ENCODE data around the gene ZBTB17.
A peak's percentile ranks its signal among the peaks of the same experiment; 100 is the strongest.
"Not testable (repeated sequence)": the region's sequence is repeated elsewhere in the genome, so short reads cannot be mapped to it uniquely, and the experiment has no call there.

Gene ZBTB17

GRCh38 chr1:15983275-15983674, 7.4 kb upstream of the ZBTB17 start:
- H3K4me3 ChIP-seq (ENCODE audit: low read depth, low read length) = no peak overlapping the region
- no peak for DNase-seq (ENCODE audit: low read depth)
- TF ChIP-seq CTCF (IDR thresholded peaks at IDR 0.05; ENCODE audit: control insufficient read depth, extremely low read depth, insufficient read depth) = no peak

- no peak for DNase-seq (ENCODE audit: low read depth)
- TF ChIP-seq CTCF (IDR thresholded peaks at IDR 0.05; ENCODE audit: control insufficient read depth, extremely low read depth, insufficient read depth) = no peak
These were observed 5.8 kb upstream of the ZBTB17 start for GRCh38 chr1:15981679-15982078.

GRCh38 chr1:15977947-15978346, 2.0 kb upstream of the ZBTB17 start:
- DNase-seq (ENCODE audit: low read depth); H3K4me3 ChIP-seq (ENCODE audit: low read depth, low read length): not testable (repeated sequence)

More at GRCh38 chr1:15981679-15982078, 5.8 kb upstream of the ZBTB17 start:
- no peak overlapping the region for H3K4me3 ChIP-seq (ENCODE audit: low read depth, low read length)

GRCh38 chr1:15975358-15975804, 520 bp downstream of the ZBTB17 start:
- DNase-seq (ENCODE audit: low read depth) = no peak
- TF ChIP-seq CTCF (IDR thresholded peaks at IDR 0.05; ENCODE audit: control insufficient read depth, extremely low read depth, insufficient read depth) = peak; percentile 21; the same call in 1 of the 2 replicates

GRCh38 chr1:15974855-15975254, 1.0 kb downstream of the ZBTB17 start:
- no peak for DNase-seq (ENCODE audit: low read depth)
- H3K4me3 ChIP-seq (ENCODE audit: low read depth, low read length) = peak overlapping the region; percentile 62
- no peak for TF ChIP-seq CTCF (IDR thresholded peaks at IDR 0.05; ENCODE audit: control insufficient read depth, extremely low read depth, insufficient read depth)

More at GRCh38 chr1:15975358-15975804, 520 bp downstream of the ZBTB17 start:
- H3K4me3 ChIP-seq (ENCODE audit: low read depth, low read length) = peak overlapping the region; percentile 62

GRCh38 chr1:15973772-15974171, 2.1 kb downstream of the ZBTB17 start:
- TF ChIP-seq CTCF (IDR thresholded peaks at IDR 0.05; ENCODE audit: control insufficient read depth, extremely low read depth, insufficient read depth) = no peak
- no peak for DNase-seq (ENCODE audit: low read depth)
- no peak overlapping the region for H3K4me3 ChIP-seq (ENCODE audit: low read depth, low read length)

- no peak for TF ChIP-seq CTCF (IDR thresholded peaks at IDR 0.05; ENCODE audit: control insufficient read depth, extremely low read depth, insufficient read depth)
- H3K4me3 ChIP-seq (ENCODE audit: low read depth, low read length) = no peak overlapping the region
- no peak for DNase-seq (ENCODE audit: low read depth)
These were observed 3.5 kb downstream of the ZBTB17 start for GRCh38 chr1:15972409-15972808.

Measured in LNCaP clone FGC (cell line).